ENCODE results near the gene ADAMTS20. TPM values are rescaled to one million over a fixed set of nuclear protein-coding genes. Genes with fewer than 3 reads are reported as not detected.

ADAMTS20 gene, protein sequence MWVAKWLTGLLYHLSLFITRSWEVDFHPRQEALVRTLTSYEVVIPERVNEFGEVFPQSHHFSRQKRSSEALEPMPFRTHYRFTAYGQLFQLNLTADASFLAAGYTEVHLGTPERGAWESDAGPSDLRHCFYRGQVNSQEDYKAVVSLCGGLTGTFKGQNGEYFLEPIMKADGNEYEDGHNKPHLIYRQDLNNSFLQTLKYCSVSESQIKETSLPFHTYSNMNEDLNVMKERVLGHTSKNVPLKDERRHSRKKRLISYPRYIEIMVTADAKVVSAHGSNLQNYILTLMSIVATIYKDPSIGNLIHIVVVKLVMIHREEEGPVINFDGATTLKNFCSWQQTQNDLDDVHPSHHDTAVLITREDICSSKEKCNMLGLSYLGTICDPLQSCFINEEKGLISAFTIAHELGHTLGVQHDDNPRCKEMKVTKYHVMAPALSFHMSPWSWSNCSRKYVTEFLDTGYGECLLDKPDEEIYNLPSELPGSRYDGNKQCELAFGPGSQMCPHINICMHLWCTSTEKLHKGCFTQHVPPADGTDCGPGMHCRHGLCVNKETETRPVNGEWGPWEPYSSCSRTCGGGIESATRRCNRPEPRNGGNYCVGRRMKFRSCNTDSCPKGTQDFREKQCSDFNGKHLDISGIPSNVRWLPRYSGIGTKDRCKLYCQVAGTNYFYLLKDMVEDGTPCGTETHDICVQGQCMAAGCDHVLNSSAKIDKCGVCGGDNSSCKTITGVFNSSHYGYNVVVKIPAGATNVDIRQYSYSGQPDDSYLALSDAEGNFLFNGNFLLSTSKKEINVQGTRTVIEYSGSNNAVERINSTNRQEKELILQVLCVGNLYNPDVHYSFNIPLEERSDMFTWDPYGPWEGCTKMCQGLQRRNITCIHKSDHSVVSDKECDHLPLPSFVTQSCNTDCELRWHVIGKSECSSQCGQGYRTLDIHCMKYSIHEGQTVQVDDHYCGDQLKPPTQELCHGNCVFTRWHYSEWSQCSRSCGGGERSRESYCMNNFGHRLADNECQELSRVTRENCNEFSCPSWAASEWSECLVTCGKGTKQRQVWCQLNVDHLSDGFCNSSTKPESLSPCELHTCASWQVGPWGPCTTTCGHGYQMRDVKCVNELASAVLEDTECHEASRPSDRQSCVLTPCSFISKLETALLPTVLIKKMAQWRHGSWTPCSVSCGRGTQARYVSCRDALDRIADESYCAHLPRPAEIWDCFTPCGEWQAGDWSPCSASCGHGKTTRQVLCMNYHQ (N-terminal part only)
- not detected in 2 replicates for total RNA-seq (2012; rRNA removed)

DNA sequence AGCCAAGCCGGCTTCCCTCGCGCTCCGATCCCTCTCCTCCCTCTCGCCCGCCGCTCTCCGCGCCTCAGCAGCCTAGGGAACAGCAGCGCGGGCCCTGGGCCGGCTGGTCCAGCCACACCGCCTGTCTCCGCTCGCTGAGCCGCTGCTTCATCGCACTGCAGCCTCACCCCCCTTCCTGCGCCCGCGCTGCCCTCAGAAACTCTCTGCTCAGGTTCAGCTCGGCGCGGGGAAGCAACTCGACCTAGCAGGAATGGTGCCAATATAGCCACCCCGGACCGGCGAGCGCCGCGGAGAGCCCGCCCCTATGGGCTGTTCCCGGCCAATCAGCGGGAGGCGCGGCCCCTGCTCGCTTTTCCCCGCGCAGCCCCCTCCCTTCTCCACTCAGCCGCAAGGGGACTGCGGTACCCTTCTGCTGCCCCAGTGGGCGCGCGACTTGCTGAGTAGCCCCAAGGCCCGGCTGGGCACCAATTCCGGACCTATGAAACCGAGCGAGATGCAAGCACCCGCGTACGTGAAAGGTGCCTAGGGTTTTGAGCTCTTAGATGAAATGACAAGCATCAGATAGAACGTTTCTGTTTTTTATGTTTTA, at the start of gene ADAMTS20:
Gene ADAMTS20 (minus strand): TSS at position 233 of the 589 bp plus-strand sequence. CDS start 282 bp downstream, outside the sequence.
- no peak within 1 kb of the TSS for H3K9ac ChIP-seq (ENCODE audit: low read depth, low read length)
- no peaks in the 10 kb centered on the region for H3K36me3 ChIP-seq (ENCODE audit: insufficient read depth, low read length)
- H3K4me2 ChIP-seq (ENCODE audit: low read length): peak within 1 kb of the TSS; percentile 88
- H3K27me3 ChIP-seq (ENCODE audit: control insufficient read depth, insufficient read depth, low read length): peaks cover 36% of the 10 kb centered on the region
- peaks cover 4% of the 10 kb centered on the region for H3K4me1 ChIP-seq (ENCODE audit: control insufficient read depth, insufficient read depth, low read length)
- no peaks in the 10 kb centered on the region for H3K9me3 ChIP-seq (replicated peaks; ENCODE audit: low read length)
- H3K4me3 ChIP-seq (ENCODE audit: low read length): peak within 1 kb of the TSS; percentile 68

DNA sequence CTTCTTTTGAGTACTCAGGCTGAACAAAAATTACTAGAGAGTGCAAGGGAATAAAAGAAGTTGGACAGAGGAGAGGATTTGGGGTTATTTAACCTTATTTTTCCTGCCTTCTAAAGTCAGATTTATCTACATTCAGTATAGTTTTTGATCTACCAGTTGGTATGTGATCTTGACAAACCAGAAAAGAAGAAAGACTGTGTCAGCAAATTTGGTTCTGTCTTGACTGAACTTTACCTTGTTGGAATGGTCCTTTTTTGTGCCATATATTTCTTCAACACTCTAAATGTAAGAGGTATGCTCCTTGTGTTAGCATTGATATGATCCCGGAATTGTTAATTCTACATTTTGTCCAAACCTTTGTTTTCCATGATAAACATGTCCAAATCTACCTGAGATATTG, 47.7 kb upstream of the ADAMTS20 start:
- Histone ChIP-seq H3K9me3 (replicated peaks; ENCODE audit: low read length) (no peaks in the 10 kb centered on the region), H3K36me3 (ENCODE audit: insufficient read depth, low read length) (no peaks in the 10 kb centered on the region), H3K9ac (ENCODE audit: low read depth, low read length) (no peak overlapping the region), H3K4me2 (ENCODE audit: low read length) (no peak overlapping the region), H3K27me3 (ENCODE audit: control insufficient read depth, insufficient read depth, low read length) (no peaks in the 10 kb centered on the region), H3K4me3 (ENCODE audit: low read length) (no peak overlapping the region), H3K4me1 (ENCODE audit: control insufficient read depth, insufficient read depth, low read length) (no peaks in the 10 kb centered on the region)

DNA sequence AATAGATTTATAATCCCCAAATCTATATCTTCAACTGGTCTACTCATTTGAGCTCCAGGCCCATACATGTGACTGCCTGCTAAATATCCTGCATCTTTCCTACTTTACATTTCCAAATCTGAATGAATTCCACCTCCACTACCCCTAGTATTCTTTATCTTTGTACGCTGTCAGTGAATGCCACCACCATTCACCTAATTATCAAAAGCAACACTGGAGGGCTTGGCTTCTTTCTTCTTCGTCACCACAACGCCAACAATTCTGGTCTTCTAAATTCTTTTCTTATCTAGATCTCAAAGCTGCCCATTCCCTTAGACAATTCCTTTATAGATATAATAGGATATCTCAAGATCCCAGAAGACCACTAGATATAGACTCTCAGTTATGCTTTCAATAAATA, 47.1 kb upstream of the ADAMTS20 start:
- Histone ChIP-seq H3K4me1 (ENCODE audit: control insufficient read depth, insufficient read depth, low read length) (no peaks in the 10 kb centered on the region), H3K9ac (ENCODE audit: low read depth, low read length) (no peak overlapping the region), H3K4me2 (ENCODE audit: low read length) (no peak overlapping the region), H3K36me3 (ENCODE audit: insufficient read depth, low read length) (no peaks in the 10 kb centered on the region), H3K27me3 (ENCODE audit: control insufficient read depth, insufficient read depth, low read length) (no peaks in the 10 kb centered on the region), H3K4me3 (ENCODE audit: low read length) (no peak overlapping the region), H3K9me3 (replicated peaks; ENCODE audit: low read length) (no peaks in the 10 kb centered on the region)

DNA sequence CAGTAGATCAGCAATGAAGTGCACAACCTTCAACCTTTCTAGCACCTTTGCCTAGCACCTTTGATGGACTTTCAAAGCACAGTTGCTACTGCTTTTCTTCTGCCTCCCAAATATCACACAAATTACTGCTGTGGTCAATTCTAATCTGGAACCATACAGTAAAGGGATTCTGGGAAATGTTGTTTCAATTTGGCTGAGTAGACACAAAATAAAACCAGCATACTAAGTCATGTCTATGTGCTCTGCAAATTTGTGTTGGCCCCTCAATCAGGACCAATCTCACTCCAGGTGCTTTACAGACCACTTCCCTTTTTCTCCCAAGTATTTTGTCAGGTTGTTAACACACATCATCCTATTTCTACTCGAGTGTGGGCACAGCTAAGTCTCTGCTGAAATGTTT, 38.3 kb upstream of the ADAMTS20 start:
- Histone ChIP-seq H3K4me1 (ENCODE audit: control insufficient read depth, insufficient read depth, low read length) (no peaks in the 10 kb centered on the region), H3K9ac (ENCODE audit: low read depth, low read length) (no peak overlapping the region), H3K4me2 (ENCODE audit: low read length) (no peak overlapping the region), H3K27me3 (ENCODE audit: control insufficient read depth, insufficient read depth, low read length) (no peaks in the 10 kb centered on the region), H3K36me3 (ENCODE audit: insufficient read depth, low read length) (no peaks in the 10 kb centered on the region), H3K4me3 (ENCODE audit: low read length) (no peak overlapping the region), H3K9me3 (replicated peaks; ENCODE audit: low read length) (no peaks in the 10 kb centered on the region)

DNA sequence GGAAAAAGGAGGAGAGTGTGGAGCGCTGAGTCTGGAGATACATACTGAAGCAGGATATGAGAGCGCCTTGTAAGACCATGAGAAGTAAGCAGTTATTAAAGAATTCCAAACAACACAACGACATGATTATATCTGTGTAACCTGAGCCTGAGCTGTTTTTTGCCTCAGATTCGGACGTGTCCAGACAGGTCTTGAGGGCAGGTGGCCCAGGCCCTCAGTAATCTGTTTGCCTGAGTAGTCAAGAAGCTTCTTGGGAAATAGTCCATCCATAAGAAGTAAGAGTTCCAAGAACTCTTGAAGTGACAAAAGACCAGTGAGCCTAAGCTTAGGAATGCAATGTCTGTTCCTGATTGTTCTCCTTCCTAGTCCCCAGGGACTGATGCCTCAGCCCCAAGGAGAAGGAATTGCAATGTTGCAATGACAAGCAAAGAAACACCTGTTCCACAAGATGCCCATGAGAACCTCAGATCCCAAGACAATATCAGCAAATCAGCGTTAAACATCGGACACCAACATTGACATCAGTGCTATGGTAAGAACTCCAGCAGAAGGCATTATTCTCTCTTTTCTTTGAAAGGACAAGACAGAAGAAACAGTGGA, 34.7 kb upstream of the ADAMTS20 start:
- no peak overlapping the region for H3K4me2 ChIP-seq (ENCODE audit: low read length)
- H3K36me3 ChIP-seq (ENCODE audit: insufficient read depth, low read length): no peaks in the 10 kb centered on the region
- H3K9me3 ChIP-seq (replicated peaks; ENCODE audit: low read length): no peaks in the 10 kb centered on the region
- no peak overlapping the region for H3K9ac ChIP-seq (ENCODE audit: low read depth, low read length)
- H3K4me1 ChIP-seq (ENCODE audit: control insufficient read depth, insufficient read depth, low read length): no peaks in the 10 kb centered on the region
- H3K27me3 ChIP-seq (ENCODE audit: control insufficient read depth, insufficient read depth, low read length): no peaks in the 10 kb centered on the region
- H3K4me3 ChIP-seq (ENCODE audit: low read length): no peak overlapping the region

DNA sequence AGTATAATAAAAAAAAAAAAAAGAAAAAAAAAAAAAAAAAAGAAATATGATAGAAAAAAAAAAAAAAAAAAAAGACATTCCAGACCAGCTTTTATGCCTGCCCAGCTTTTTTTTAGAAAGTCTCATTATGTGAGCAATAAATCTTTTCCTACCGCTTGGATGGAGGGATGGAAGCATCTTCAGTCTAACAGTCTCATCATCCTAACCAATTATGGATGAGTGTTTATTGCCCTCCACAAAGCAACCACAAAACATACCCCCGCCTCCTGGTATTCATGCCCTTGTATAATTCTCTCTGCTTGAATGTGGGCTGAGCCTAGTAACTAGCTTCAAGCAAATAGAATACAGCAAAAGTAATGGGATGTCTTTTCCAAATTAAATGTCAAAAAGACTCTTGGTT, 33.7 kb upstream of the ADAMTS20 start:
- no peak overlapping the region for H3K4me3 ChIP-seq (ENCODE audit: low read length)

DNA sequence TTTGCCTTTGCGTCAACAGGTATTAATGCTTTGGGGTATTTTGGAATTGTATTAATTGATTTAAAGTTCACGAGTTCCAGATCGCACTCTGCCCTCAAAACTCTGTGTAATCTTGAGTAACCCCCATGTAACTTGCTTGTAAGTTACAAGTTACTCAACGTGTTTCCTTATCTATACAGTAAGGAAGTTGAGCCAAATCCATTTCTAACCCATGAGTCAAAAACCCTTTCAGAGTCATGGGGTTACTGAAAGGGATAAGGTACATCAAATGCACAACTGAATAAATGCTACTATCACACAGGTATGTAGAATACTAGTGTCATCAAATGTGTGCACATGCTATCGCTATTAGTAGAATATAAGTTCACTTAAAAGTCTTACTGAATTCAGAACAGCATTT, 28.6 kb upstream of the ADAMTS20 start:
- peaks cover 12% of the 10 kb centered on the region for H3K27me3 ChIP-seq (ENCODE audit: control insufficient read depth, insufficient read depth, low read length)
- H3K9me3 ChIP-seq (replicated peaks; ENCODE audit: low read length): no peaks in the 10 kb centered on the region
- H3K4me3 ChIP-seq (ENCODE audit: low read length): no peak overlapping the region
- H3K9ac ChIP-seq (ENCODE audit: low read depth, low read length): no peak overlapping the region
- H3K4me1 ChIP-seq (ENCODE audit: control insufficient read depth, insufficient read depth, low read length): no peaks in the 10 kb centered on the region
- no peak overlapping the region for H3K4me2 ChIP-seq (ENCODE audit: low read length)
- no peaks in the 10 kb centered on the region for H3K36me3 ChIP-seq (ENCODE audit: insufficient read depth, low read length)

More for the DNA sequence above, 33.7 kb upstream of the ADAMTS20 start:
- Histone ChIP-seq H3K9me3 (replicated peaks; ENCODE audit: low read length) (no peaks in the 10 kb centered on the region), H3K4me1 (ENCODE audit: control insufficient read depth, insufficient read depth, low read length) (no peaks in the 10 kb centered on the region), H3K4me2 (ENCODE audit: low read length) (no peak overlapping the region), H3K9ac (ENCODE audit: low read depth, low read length) (no peak overlapping the region), H3K27me3 (ENCODE audit: control insufficient read depth, insufficient read depth, low read length) (no peaks in the 10 kb centered on the region), H3K36me3 (ENCODE audit: insufficient read depth, low read length) (no peaks in the 10 kb centered on the region)

DNA sequence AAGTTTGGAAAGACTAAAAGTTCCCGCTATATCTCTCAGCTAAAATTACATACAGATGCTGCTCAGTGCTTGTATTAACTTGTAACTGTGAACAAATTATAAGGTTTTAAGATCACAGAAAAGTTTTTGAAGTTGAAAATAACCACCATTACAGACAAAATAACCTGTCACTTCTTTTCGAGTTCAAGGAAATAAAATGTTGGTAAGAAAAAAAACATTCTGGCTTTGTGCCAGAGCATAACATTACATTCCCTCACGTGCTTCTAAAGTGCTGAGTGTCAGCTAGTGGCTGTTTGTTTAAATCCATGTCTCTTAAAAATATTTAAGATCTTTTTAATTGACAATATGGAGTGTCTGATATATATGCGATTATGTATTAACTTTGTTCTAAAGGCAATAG, 27.2 kb upstream of the ADAMTS20 start:
- Histone ChIP-seq H3K27me3 (ENCODE audit: control insufficient read depth, insufficient read depth, low read length) (peaks cover 12% of the 10 kb centered on the region), H3K4me3 (ENCODE audit: low read length) (no peak overlapping the region), H3K4me2 (ENCODE audit: low read length) (peak overlapping the region; percentile 51), H3K9me3 (replicated peaks; ENCODE audit: low read length) (no peaks in the 10 kb centered on the region), H3K4me1 (ENCODE audit: control insufficient read depth, insufficient read depth, low read length) (no peaks in the 10 kb centered on the region), H3K9ac (ENCODE audit: low read depth, low read length) (no peak overlapping the region), H3K36me3 (ENCODE audit: insufficient read depth, low read length) (no peaks in the 10 kb centered on the region)

DNA sequence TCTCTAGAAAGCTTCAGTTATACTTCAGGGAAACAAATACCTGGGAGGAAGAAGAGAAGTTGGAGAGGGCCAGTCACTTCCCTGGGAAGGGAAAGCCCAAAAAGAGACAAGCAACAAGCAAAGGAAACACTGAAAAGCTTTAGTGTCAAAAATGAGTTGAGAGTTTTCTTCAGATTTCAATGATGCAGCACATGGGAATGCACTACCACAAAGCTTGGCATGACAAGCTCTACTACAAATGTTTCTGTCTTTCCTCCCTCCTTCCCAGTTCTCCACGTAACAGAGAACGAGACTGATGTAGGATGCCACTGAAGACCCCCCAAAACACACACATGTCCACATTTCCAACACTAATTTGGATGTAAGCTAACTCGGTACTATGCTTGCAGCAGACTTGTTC, 26.8 kb upstream of the ADAMTS20 start:
- Histone ChIP-seq H3K4me3 (ENCODE audit: low read length) (no peak overlapping the region), H3K9ac (ENCODE audit: low read depth, low read length) (no peak overlapping the region), H3K4me2 (ENCODE audit: low read length) (peak overlapping the region; percentile 51), H3K4me1 (ENCODE audit: control insufficient read depth, insufficient read depth, low read length) (no peaks in the 10 kb centered on the region), H3K9me3 (replicated peaks; ENCODE audit: low read length) (no peaks in the 10 kb centered on the region), H3K27me3 (ENCODE audit: control insufficient read depth, insufficient read depth, low read length) (peaks cover 12% of the 10 kb centered on the region), H3K36me3 (ENCODE audit: insufficient read depth, low read length) (no peaks in the 10 kb centered on the region)

DNA sequence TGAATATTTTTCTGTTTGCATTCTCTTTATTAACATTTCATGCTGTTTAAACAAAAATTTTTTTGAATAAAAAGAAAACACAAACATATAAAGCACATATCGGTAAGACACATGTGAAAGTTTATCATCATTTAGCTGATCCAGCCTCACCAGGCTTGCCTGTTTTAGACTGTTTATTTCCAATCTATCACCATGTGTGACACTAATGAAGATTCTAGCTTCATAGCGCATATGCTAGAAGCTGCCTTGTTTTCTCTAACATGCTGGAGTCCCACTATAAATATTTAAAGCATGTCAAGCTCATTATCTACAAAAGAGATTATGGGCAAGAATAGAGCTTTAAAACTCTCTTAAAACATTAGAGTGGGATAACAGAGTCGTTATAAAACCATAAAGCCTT, 25.4 kb upstream of the ADAMTS20 start:
- Histone ChIP-seq H3K27me3 (ENCODE audit: control insufficient read depth, insufficient read depth, low read length) (peaks cover 12% of the 10 kb centered on the region), H3K4me1 (ENCODE audit: control insufficient read depth, insufficient read depth, low read length) (no peaks in the 10 kb centered on the region), H3K9me3 (replicated peaks; ENCODE audit: low read length) (no peaks in the 10 kb centered on the region), H3K9ac (ENCODE audit: low read depth, low read length) (no peak overlapping the region), H3K4me2 (ENCODE audit: low read length) (no peak overlapping the region), H3K36me3 (ENCODE audit: insufficient read depth, low read length) (no peaks in the 10 kb centered on the region), H3K4me3 (ENCODE audit: low read length) (no peak overlapping the region)

Measured in skeletal muscle satellite cell (primary cell).